ENCODE results near the gene PRKCA.
"Not testable (repeated sequence)": the region's sequence is repeated elsewhere in the genome, so short reads cannot be mapped to it uniquely, and the experiment has no call there.

PRKCA gene

GRCh38 chr17:66331038-66331816, 28.8 kb downstream of the PRKCA start:
- no peak for DNase-seq

DNA sequence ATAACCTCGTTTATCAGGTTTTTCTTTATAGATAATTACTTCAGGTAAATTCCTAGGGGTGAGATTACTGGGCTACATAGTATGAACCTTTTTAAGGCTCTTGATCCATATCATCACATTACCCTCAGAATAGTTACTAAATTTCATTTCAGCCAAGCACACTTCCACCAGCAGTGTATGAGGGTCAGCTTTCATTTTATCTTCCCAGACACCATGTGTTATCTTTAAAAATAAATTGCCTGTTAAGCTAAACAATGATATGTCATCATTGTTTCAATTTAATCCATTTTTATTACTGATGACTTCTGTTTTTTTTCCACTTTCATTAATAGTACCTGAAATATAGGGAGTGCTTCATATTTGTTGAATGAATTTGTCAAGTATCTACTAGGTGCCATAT, 33.4 kb downstream of the PRKCA start:
- no peak for DNase-seq

GRCh38 chr17:66337268-66337667, 34.9 kb downstream of the PRKCA start:
- no peak for DNase-seq

GRCh38 chr17:66337866-66338485, 35.6 kb downstream of the PRKCA start:
- no peak for DNase-seq

DNA sequence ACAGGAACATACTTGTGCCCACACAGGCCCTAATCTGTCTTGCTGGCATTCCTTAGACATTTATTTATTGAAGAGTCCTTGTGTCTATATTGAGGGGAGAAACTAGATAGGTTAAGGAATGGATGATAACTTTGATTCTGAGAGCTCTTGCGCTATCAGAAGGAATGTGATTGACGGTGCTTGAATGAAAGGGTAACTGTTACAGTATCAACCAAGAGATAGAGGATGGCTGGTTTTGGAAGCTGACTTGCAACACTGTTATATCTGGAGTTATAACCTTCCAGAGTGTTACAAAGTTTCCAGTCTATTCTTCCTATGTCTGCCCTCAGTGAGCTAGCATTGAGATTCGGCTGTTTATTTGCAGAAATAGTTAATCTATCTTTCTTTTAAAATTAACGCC, 36.5 kb downstream of the PRKCA start:
- DNase-seq: no peak

- DNase-seq: no peak
These were observed 37.1 kb downstream of the PRKCA start for GRCh38 chr17:66339561-66339960.

DNA sequence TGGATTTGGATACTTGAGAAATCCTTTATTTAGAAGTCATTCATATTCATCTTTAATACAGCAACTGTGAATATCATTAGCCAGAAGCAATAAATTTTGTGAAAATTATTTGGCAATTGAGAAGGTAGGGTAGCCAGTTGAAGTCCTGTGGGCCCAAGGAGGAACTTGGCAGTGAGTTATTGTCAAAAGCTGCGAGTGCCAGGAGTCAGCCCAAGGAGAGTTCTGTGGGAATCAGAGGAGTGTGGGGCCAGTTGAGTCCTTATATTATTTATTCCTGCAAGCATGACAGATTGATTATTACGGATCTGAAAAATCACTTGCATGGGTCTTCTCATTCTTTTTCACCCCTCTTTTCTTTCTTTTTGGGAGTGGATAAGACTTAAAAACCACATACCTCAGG, 38.3 kb downstream of the PRKCA start:
- DNase-seq: no peak

DNA sequence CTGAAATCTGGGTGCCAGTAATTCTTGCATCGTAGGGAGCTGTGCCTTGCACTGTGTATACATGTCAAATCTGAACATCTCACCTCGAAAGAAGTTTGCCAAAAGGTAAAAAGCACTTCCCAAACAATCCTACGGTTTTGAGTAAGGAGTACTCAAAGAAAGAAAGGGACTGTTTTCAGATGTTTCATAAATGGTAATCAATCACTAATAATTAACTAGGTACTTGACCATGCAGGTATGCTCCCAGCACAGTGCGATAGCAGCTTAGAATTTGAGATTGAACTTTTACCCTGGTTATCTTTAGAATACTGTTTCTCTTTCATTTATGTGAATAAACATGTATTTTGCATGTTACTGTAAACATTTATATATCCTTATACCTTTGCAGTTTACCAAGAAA, 39.0 kb downstream of the PRKCA start:
- DNase-seq: no peak

DNA sequence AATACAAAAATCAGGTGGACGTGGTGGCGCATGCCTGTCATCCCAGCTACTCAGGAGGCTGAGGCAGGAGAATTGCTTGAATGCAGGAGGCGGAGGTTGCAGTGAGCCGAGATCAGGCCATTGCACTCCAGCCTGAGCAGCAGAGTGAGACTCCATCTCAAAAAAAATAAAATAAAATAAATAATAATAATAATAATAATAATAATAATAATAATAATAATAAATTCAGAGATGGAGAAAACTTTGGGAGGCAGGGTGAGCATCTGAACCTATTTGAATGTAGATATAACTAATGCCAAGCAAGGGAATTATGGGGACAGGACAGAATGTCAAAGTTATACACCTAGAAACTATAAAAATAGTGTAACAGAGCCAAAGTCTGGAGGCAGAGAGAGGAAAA, 39.9 kb downstream of the PRKCA start:
- not testable (repeated sequence) for DNase-seq

GRCh38 chr17:66343531-66344078, 41.2 kb downstream of the PRKCA start:
- DNase-seq: no peak

DNA sequence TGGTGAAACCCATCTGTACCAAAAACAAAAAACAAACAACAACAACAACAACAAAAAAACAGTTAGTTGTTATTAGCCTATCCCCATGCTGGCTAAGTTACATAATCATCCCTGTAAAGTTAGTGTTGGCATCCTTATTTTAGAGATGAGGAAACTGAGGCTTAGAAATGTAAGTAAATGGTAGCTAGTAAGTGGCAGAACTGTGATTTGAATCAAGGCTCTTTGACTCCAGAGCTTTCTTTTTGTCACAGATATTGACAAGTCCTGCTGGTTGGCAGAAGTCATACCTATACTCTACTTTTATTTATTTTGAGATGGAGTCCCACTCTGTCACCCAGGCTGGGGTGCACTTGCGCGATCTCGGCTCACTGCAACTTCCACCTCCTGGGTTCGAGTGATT, 42.1 kb downstream of the PRKCA start:
- no peak for DNase-seq

DNA sequence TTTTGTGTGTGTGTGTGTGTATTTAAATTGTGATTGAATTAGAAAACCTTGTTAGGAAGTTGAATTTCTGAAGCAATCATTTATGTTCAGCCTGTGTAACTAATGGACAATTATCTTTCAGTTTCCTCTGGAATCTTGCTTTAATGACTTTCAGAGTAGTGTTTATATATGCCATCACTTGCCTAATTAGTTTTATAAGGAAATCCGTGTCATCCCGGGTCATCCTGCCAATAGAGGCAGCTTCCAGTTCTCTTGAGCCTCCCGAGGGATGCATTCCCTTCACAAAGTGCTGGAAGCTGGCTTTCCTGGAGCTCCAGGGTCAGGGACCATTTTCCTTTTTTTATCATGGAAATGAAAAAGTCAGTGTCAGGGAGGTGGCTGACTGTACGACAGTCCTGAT, 42.9 kb downstream of the PRKCA start:
- DNase-seq: no peak

- not testable (repeated sequence) for DNase-seq
These were observed 43.7 kb downstream of the PRKCA start for GRCh38 chr17:66345949-66346638.

DNA sequence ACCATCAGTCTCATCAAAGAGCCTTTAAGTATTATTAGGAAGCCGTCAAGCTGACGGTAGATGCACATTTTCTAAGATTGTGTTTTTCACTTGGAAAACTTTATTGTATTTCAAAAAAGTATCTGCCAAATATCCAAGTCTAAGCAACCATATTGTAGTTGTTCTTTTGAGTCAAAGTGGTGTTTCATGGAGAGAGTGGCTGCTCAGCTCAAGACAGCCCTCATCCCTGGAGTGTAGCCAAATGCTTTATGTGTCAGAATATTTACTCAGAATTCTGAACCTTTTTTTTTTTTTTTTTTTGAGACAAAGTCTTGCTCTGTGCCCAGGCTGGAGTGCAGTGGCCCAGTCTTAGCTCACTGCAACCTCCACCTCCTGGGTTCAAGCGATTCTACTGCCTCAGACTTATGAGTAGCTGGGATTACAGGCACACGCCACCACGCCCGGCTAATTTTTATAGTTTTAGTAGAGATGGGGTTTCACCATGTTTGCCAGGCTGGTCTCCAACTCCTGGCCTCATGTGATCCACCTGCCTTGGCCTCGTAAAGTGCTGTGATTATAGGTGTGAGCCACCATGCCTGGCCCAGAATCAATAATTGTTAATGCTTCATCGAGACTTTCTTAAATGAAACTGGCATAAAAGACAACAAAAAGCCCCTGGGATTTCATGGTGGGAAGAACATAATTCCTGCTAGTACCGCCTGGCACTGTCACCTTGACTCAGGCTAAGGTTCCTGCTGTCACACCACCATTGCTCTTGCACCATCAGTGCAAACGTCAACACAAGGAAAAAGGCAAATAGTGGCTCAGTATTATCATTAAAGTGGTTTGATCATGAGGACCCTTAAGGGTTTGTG, 45.5 kb downstream of the PRKCA start:
- DNase-seq: peak; percentile 66

DNA sequence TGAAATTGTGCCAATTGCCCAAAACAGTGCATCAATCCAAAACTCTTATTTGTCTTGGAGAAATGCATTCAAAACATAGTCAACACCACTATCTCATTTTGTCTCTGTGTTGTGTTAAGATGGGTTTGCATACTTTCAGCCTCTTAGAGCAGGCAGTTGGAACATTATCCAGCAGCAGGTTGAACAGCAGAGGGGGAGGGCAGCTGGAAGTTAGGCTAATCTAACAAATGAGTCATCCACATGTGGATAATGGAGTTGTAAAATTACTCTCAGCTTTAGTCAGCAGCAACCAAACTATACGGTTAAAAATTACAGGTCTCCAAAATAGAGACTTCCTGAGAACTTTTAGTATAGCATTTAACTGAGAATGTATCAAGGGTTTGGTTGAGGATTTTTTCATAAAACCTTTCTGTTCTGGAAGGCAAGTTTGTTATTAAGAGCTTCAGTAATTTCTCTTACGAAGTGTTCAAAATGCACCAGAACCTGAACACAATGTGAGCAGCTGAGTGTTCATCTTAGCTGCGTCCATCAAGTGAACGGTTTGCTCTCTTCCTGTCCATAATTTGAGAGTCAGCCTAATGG, 46.3 kb downstream of the PRKCA start:
- peak; percentile 59 for DNase-seq

- no peak for DNase-seq
These were observed 47.3 kb downstream of the PRKCA start for GRCh38 chr17:66349521-66350254.

DNA sequence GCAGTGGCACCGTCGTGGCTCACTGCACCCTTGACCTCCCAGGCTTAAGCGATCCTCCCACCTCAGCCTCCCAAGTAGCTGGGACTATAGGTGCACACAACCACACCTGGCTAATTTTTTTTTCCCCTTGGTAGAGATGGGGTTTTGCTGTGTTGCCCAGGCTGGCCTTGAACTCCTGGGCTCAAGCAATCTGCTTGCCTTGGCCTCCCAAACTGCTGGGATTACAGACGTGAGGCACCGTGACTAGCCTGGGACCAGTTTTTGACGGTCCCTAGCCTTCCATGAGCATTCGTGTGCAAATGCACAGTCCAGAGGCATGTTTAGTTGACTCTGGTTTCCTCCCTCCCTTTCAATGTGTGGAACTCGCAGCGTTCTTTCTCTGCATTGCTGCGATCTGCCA, 48.2 kb downstream of the PRKCA start:
- not testable (repeated sequence) for DNase-seq

DNA sequence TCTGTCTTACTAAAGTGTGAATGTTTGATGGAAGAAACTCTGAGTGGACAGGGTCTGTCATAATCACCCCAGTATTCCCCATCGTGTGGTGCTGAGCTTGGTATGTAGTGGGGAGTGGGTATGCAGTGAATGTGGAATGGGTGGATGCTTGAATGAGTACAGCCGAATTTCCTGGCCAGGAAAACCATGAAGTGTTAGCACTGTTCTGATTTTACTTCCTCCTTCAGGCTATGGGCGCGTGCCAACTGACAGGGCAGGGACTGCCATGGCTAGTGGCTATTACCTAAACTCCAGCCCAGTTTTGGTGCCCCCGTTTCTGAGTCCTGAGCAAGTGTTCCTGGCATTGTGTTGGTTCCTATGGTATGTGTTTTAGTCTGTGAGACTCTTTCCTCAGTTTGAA, 48.6 kb downstream of the PRKCA start:
- no peak for DNase-seq

GRCh38 chr17:66351701-66352100, 49.3 kb downstream of the PRKCA start:
- no peak for DNase-seq

- DNase-seq: no peak
These were observed 51.6 kb downstream of the PRKCA start for GRCh38 chr17:66353937-66354401.

DNA sequence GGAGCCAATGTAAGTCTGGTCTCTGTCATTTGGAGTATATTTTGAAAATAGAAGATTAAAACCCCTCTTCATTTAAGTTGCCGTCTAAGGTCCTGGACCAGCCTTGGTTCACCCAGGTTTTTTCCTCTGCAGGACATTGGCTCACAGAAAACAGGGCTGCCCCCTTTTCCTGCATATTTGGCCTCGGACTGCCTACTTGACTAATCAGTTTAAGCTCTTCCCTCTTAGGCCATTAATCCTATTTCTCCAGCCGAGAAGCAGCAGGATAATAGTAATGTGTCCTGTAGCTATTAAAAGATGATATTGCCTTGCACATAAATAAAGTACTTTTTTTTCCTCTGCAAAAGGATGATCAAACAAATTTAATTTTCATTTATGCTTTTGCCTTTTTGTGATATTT, 52.1 kb downstream of the PRKCA start:
- no peak for DNase-seq

DNA sequence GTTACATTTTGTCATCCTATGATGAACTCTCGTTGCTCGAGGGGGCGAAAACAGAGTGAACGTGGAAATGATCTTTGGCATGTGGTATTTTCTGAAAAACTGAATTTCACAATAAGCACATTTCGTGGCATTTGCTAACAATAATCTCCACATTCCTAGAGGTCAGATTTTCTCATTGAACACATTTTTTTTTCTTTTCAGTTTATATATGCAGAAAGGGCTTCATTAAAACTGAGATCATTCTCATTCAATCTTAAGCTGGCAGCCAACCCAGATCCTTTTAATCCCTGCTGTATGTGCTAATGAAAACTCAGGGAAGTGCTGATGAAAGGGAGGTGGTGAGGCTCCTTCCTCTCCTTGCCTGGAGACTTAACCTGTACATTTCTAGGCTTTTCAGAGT, 52.6 kb downstream of the PRKCA start:
- no peak for DNase-seq
